Jurkat, Clone E6-1 (cell line): ENCODE results near the gene DCBLD1.
"Not testable (repeated sequence)": the region's sequence is repeated elsewhere in the genome, so short reads cannot be mapped to it uniquely, and the experiment has no call there.

Experiments
- DNase-seq: peaks from one replicate; pipeline ENCODE4 v3.0.0-alpha.2; 2011; ENCODE audit warnings: low read depth, low spot score
- H3K4me3 ChIP-seq: 2 replicates; pipeline ENCODE4 v1.5.1; 2011; ENCODE audit warnings: mild to moderate bottlenecking, low read length, control low read depth, moderate library complexity

DCBLD1 gene

DNA sequence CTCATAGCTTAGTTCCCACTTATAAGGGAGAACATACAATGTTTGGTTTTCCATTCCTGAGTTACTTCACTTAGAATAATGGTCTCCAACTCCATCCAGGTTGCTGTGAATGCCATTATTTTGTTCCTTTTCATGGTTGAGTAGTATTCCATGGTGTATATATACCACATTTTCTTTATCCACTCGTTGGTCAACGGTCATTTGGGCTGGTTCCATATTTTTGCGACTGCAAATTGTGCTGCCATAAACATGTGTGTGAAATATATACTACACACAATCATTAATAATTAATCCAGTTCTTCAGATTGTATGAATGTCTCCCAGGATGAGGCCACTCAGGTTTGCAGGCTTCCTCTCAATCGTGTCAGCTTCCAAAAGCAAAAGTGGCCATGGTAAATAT is 13.9 kb upstream of the DCBLD1 start:
- not testable (repeated sequence) for H3K4me3 ChIP-seq, DNase-seq

DNA sequence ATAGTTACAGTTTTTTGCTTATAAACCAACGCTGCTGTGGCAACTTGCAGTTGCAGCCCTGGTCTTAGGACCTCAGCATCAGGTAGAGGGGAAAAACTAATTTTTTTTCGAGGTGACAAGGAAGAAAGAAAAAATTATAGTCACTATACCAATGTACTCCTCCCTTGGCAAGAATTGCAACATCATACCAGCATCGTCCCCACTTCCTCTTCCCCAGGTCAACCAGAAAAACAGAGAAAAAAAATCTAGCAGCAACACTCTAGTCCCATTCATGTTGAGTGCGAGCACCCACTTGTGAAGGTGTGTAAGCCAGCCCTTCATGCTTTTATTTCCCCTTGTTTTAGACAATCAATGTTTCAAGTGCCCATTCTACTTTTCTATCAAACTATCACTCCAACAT is 13.1 kb upstream of the DCBLD1 start:
- no peak overlapping the region for H3K4me3 ChIP-seq
- no peak for DNase-seq

- no peak overlapping the region for H3K4me3 ChIP-seq
- no peak for DNase-seq
These were observed 12.7 kb upstream of the DCBLD1 start for GRCh38 chr6:117469791-117470190.

DNA sequence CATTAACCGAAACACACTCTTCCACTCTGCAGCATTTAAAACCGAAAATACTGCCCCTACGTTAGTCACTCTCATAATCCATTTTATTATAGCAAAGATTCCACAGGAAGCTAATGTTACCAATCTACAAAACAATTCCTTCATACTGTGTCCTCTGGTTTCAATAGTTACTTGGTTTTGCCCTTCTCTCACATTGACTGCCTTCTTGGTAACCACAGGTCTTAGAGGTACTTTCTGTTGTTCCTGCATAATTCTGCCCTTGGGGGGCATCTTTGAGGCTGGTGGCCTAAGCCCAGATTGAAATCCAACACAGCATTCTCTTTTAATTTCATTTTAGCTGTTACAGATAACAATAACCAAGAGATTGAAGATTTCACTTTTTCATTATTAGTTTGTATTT is 9.8 kb upstream of the DCBLD1 start:
- no peak for DNase-seq

DNA sequence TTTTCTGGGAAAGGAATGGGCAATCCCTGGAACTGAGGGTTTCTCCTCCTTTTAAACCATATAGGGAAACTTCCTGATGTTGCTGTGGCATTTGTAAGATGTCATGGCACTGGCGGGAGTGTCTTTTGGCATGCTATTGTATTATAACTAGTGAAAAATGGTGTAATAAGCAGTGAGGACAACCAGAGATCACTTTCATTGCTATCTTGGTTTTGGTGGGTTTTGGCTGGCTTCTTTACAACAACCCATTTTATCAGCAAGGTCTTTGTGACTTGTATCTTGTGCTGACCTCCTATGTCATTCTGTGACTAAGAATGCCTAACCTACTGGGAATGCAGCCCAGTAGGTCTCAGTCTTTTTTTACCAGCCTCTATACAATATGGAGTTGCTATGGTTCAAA is 9.1 kb upstream of the DCBLD1 start:
- no peak for DNase-seq
- no peak overlapping the region for H3K4me3 ChIP-seq

More for the DNA sequence above, 9.8 kb upstream of the DCBLD1 start:
- H3K4me3 ChIP-seq: no peak overlapping the region

DNA sequence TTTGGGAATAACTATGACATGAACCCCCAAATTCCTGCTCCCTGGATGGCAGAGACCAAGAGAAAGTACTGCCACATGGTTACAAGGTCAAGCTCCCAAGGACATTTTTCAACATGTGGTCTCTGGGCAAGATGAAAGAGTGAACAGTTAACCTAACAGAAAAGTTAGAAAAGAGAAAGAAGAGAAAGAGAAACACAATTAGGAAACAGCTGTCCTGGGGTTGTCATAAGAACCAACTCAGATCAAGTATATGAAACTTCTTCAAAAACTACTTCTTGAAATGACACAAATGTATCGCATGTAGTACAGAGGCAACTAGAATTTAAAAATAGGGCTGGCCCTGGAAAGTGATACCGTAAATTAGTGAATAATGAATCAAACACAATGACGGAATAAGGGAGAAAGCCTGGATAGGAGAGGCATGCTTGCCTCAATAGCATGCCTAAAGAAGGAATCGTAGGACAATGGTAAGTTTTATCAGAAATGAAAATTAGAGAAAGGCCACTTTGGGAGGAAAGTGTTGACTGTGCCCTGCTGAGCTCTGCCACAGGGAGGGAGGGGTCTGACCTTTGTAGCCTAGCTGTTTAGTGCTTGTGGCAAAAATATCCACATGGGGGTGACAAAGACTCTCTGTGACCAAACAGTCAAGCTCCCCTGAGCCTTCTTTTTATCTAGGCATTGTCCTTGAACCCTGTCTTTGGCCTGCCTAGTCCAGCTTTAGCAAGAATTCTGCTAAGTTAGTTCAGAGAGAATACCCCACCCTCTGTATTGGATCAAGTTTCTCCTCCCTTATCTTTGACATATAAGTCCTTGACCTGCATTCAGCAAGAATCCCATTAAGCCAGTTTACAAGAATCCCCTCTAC is 4.3 kb upstream of the DCBLD1 start:
- H3K4me3 ChIP-seq: no peak overlapping the region
- DNase-seq: peak; percentile 23

DNA sequence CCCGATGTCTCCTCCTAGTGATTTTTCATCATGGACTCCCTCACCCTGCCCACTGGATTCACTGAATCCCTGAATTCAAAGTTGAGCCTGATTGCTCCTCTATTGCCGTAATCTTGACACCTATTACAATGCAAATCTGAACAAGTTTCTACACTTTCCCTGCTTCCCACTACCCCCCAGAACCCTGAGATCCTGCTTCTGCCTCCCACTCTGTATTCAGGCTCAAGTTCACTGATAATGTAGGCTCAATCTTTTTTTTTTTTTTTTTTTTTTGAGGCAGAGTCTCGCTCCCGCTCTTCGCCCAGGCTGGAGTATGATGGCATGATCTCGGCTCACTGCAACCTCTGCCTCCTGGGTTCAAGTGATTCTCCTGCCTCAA is 3.6 kb upstream of the DCBLD1 start:
- no peak overlapping the region for H3K4me3 ChIP-seq
- no peak for DNase-seq

- DNase-seq: no peak
- H3K4me3 ChIP-seq: no peak overlapping the region
These were observed 1.8 kb upstream of the DCBLD1 start for GRCh38 chr6:117480651-117481050.

GRCh38 chr6:117481278-117481925 is 1.1 kb upstream of the DCBLD1 start:
- H3K4me3 ChIP-seq: no peak overlapping the region
- no peak for DNase-seq

- DNase-seq: no peak
These were observed 591 bp upstream of the DCBLD1 start for GRCh38 chr6:117481926-117482239.

DNA sequence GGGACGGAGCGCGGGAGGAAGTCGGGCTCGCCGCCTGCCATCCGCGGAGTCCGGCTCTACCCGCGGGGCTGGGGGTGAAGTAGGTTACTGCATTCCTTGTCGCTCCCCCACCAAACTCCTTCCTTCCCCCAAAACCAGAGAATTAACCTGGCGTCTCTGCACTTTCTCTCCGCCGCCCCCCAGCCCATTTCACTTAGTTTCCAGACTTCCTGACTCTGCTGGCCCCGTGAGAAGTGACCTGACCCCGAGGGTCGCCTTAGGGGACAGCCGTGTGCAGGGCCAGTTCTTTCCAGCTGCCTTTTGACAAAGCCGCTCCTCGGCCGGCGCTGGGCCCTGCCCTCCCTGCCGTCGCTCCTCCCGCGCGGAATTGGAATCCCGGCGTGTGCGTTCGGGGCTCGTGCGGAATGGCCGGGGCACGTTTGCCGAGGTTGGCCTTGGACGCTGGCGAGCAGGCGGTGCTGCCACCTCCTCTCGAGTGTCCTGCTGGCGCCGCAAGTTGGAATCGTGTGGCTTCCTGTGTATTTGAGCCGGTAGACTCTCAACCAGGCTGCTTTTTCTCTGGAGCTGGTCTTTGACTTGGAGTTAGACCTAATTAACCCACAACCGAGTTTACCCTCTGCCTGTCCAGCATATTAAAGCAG is 650 bp downstream of the DCBLD1 start:
- H3K4me3 ChIP-seq: peak overlapping the region; percentile 57
- DNase-seq: no peak

More at GRCh38 chr6:117481926-117482239, 591 bp upstream of the DCBLD1 start:
- H3K4me3 ChIP-seq: peak overlapping the region; percentile 57

DNA sequence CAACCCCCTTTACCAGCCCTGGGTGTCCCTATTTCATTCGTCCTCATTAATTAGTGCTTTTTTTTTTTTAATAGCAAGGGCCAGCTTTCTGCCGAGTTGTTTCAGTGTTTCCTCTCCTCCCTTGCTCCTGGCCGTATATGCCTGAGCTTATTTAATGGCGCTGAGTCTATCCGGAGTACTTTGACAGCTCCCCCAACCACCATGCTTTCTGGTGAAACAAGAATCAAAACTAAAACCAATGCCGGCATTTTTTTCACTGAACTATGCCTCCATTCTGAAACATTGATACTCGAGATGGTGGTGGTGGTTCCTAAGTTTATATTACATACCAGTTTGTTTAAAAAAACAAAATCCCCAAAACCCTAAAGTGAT is 1.2 kb downstream of the DCBLD1 start:
- DNase-seq: no peak
- peak overlapping the region; percentile 57 for H3K4me3 ChIP-seq

DNA sequence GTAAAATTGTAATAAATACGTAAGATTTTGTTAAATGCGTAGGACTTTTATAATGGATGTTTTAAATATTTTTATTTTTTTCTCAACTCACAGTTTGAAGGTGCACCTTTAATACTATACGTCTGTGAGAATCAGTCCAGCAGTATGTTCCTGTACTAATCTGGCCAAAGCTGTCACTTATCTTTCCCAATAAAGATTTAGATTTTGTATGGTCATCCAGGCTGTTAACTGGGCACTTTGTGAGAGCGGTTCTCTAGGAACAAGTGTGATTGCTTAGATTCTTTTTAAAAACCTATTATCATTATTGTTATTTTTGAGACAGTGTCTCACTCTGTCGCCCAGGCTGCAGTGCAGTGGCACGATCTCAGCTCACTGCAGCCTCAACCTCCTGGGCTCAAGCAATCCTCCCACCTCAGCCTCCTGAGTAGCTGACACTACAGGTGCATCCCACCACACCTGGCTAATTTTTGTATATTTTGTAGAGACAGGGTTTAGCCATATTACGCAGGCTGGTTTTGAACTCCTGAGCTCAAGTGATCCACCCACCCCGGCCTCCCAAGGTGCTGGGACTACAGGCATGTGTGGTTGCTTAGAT is 1.7 kb downstream of the DCBLD1 start:
- no peak for DNase-seq
- no peak overlapping the region for H3K4me3 ChIP-seq

DNA sequence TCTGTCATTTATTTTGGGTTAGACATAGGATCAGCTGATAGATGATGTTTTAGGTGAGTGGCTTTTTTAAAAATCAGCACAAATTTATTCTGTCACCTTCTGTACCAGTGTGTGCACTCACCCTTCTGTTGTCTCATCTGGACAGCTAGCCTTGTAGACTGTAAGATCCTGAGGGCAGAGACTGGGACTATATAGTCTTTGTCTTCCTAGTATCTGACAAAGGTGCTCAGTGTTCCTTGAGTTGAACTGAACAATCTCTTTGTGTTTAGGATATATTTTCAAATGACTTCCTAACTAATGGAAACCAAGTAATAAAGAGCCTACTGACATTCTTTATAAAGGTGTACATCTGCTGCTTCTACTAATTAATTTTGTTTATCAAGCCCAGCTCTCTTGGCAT is 3.0 kb downstream of the DCBLD1 start:
- DNase-seq: no peak
- no peak overlapping the region for H3K4me3 ChIP-seq

- DNase-seq: no peak
- H3K4me3 ChIP-seq: no peak overlapping the region
These were observed 5.3 kb downstream of the DCBLD1 start for GRCh38 chr6:117487821-117488220.

- no peak for DNase-seq
- H3K4me3 ChIP-seq: no peak overlapping the region
These were observed 6.5 kb downstream of the DCBLD1 start for GRCh38 chr6:117489003-117489402.

GRCh38 chr6:117491916-117492315 is 9.4 kb downstream of the DCBLD1 start:
- H3K4me3 ChIP-seq: no peak overlapping the region
- no peak for DNase-seq

DNA sequence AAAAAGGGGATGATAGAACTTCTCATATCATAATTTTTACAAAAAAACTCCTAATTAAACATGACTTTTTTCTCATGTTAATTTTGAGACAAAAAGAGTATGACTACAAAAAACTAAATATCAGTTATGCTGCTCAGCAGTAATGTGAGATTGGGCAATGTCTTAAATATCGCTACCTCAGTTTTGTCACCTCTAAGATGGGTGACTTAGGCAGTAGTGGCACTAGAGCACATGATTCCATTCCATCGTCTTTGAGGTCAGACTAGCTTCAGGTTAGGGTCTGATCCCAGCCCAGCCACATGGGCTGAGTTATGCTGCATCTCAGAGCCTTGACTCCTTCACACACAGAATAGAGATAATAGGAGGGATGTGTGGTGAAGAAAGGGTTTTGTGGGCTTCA is 11.0 kb downstream of the DCBLD1 start:
- no peak overlapping the region for H3K4me3 ChIP-seq
- no peak for DNase-seq

GRCh38 chr6:117494283-117494682 is 11.8 kb downstream of the DCBLD1 start:
- DNase-seq: no peak
- H3K4me3 ChIP-seq: no peak overlapping the region

GRCh38 chr6:117494694-117495318 is 12.3 kb downstream of the DCBLD1 start:
- no peak for DNase-seq

More at GRCh38 chr6:117494694-117495318, 12.3 kb downstream of the DCBLD1 start:
- no peak overlapping the region for H3K4me3 ChIP-seq
